Measurements from ENCODE around the gene ZNF784.

Gene ZNF784

GRCh38 chr19:55624109-55625003 lies at the start of gene ZNF784:
TSS of gene ZNF784 (minus strand) at chr19:55624566. CDS start at chr19:55624561, 5 bp downstream.
- DNase-seq: no peak

- no peak for DNase-seq
Observed at GRCh38 chr19:55673889-55674288, 49.5 kb upstream of the ZNF784 start.

GRCh38 chr19:55673465-55673864 lies 49.1 kb upstream of the ZNF784 start:
- no peak for DNase-seq

GRCh38 chr19:55672418-55672817 lies 48.1 kb upstream of the ZNF784 start:
- no peak for DNase-seq

- DNase-seq: no peak
Observed at GRCh38 chr19:55671054-55671378, 46.6 kb upstream of the ZNF784 start.

GRCh38 chr19:55670280-55671053 lies 46.1 kb upstream of the ZNF784 start:
- no peak for DNase-seq

DNA sequence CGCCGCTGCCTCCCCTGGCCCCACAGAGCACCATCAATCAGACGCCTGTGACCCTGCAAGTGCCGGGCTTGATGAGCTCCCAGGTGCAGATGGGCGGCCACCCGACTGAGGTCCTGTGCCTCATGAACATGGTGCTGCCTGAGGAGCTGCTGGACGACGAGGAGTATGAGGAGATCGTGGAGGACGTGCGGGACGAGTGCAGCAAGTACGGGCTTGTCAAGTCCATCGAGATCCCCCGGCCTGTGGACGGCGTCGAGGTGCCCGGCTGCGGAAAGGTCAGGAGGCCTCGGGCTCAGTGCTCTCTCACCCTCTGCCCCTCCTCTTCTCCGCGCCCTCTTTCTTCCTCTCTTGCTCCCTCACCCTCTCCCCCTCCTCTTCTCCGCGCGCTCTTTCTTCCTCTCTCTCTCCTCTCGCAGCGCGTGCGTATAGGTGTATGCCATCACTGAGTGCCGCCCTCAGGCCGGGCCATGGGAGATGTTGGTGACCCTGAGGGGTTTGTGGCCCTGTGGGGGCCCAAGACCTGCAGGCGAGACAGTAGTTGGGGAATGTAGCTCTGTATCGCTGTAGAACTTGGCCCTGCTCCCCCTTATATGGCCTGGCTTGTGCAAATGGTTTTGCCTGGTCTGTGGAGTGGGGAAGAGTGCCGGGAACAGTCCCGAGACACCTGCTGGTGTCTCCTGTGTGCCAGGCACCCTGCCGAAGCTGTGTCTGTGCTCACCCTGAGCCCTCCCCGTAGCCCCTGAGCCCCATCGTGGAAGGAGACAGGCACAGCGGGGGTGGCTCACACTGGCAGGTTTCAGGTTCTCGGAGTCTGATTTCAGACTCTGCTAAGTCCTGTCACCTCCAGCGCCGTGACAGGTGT lies 45.3 kb upstream of the ZNF784 start:
- no peak for DNase-seq

DNA sequence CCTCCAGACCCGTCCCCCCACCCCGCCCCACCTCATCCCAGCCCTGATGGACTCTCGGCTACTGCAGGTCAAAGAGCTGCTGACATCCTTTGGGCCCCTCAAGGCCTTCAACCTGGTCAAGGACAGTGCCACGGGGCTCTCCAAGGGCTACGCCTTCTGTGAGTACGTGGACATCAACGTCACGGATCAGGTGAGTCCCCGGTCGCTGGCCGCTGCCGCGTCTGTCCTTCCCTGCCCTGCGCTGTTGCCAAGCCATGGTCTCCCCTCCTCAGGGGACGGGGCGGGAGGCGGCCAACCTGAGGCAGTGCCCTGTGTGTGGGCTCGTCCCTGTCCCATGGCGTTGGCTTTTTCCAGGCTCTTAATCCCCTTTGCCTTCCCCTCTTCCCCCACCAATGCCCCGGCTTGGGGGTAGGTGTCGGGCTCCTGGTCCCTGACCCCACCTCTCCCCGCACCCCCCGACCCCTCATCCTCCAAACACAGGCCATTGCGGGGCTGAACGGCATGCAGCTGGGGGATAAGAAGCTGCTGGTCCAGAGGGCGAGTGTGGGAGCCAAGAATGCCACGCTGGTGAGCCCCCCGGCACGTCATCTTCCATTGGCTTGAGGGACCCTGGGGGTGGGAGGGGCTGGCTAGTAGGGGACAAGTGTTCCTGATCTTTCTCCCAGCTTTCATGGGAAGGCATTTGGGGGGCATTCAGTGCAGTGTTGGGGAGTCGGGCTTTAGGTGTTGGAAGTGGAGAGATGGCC lies 44.4 kb upstream of the ZNF784 start:
- DNase-seq: no peak

GRCh38 chr19:55667958-55668357 lies 43.6 kb upstream of the ZNF784 start:
- no peak for DNase-seq

GRCh38 chr19:55667511-55667910 lies 43.1 kb upstream of the ZNF784 start:
- DNase-seq: no peak

- no peak for DNase-seq
Observed at GRCh38 chr19:55667006-55667381, 42.6 kb upstream of the ZNF784 start.

DNA sequence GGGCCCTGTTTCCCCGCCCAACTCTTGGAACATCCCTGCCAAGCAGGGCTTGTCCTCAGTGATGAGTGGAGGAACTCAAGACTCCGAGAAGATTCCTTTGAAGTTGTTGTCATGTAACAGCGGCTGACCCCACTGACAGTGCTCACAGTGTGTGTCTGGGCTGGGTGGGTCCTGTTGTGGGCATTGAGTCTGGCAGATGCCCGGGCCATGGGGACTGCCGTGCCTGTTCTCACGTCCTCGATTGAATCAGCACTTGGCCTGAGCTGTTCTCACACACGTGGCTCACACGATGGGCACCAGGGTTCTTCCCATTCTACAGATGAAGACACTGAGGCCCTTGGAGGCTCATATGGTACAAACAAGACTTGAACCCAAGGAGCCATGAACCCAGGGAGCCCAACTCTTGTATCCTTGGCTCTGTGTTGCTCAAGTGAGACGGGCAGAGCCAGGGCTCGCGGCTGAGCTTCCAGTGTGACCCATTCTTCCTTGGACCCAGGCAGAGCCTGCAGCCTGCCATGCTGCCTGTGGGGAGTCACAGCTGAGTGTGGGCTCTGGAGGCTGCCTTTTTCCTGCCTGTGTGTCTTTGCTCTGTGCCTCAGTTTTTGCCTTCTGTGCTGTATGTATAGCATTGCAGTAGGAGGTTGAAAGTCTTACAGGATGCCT lies 42.1 kb upstream of the ZNF784 start:
- DNase-seq: no peak

DNA sequence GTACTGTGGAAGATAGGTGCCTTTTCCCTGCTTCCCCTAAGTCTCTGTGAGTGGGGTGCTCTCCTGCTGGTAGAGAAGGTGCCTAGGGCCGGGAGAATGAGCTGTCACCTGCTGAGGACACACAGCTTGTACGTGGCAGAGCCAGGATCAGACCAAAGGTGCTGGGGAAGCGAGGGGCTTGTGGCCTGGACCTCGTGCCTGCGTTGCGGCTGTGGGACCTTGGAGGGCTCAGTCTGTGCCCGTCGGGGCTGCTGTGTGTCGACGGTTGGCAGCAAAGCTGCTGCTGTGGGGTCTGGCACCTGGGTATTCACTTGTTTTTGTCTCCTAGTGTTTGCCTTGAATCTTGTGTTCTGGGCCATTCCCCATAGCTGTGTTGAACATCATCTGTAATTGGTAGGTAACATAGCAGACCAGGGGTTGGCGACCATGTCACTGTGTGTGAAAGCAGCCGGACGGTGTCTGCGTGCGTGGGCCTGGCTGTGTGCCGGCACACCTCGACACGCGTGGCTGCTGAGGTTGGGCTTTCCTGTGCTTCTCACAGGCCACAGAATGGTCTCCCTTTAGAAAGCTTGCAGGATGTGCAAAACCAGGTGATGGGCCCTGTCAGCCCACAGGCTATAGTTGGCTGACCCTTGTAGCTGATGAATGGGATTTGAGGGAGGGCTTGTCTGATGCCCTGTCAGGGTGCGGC lies 39.6 kb upstream of the ZNF784 start:
- no peak for DNase-seq

GRCh38 chr19:55661826-55662225 lies 37.5 kb upstream of the ZNF784 start:
- no peak for DNase-seq

DNA sequence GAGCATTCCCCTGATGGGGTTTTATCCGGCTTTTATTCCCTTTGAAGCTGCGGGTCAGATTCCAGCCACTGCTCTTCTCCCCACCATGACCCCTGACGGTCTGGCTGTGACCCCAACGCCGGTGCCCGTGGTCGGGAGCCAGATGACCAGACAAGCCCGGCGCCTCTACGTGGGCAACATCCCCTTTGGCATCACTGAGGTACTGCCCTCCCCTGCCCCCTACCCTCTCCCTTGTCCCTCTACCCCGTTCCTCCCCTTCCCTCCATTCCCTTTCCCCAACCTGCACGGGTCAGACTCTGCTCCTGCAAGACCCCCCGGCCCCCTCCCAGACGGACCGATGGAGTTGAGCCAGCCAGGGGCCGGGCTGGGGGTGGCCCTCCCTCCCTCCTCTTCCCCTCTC lies 36.6 kb upstream of the ZNF784 start:
- DNase-seq: no peak

GRCh38 chr19:55660404-55660803 lies 36.0 kb upstream of the ZNF784 start:
- DNase-seq: no peak

GRCh38 chr19:55659822-55660221 lies 35.5 kb upstream of the ZNF784 start:
- no peak for DNase-seq

- DNase-seq: no peak
Observed at GRCh38 chr19:55658846-55659459, 34.6 kb upstream of the ZNF784 start.

DNA sequence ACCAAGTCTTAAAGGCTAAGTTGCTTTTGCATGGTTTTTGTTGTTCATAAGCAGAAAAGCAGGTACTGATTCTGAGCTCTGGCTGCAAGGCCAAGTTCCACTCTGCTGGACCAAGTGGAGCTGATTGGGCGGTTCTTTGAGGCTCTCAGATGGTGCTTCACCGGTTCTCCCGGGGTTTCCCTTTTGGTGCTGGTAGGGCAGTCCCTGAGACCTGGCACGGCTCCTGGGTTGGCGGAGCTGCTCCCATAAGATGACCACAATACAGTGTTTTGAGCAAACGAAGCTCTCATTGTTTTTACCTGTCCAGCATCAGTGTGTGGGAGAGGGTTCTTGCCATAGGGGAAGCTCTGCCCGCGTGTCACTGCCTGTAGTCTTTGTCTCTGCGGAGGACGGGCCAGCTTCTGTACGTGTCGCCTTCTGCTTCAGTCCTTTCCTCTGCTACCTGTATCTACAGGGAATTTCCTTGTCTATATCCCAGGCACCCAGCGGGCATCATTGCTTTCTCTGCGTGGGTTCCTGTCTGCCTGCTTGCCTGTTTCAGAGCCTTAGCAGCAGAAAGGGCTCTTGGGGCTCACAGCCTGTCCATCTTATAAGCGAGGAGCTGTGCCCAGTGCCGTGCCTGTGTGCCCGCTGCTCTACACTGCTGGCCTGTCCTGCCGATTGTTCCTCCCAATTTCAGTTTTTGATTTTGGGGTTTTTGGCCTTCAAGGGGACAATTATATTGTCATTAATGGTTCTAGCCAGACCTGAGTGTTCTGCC lies 32.8 kb upstream of the ZNF784 start:
- no peak for DNase-seq

DNA sequence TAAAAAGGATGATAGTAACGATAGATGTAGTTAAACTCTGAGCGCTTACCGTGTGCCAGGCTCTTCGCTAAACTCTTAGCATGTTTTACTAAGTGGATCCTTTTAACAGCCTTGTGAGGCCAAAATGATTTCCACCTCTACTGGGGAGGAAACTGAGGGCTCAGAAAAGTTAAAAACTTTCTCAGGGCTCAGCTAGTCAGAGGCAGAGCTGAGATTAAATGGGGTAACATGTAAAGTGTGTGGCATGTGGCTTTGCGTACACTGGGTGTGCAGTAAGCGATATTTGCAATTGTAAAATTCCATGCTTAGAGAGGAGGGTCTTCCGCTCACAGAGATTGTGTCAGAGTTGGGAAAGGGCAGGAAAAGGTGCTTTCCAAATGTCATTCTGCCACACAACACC lies 32.2 kb upstream of the ZNF784 start:
- DNase-seq: no peak
